ENCODE data around the gene ATG101.

DNA sequence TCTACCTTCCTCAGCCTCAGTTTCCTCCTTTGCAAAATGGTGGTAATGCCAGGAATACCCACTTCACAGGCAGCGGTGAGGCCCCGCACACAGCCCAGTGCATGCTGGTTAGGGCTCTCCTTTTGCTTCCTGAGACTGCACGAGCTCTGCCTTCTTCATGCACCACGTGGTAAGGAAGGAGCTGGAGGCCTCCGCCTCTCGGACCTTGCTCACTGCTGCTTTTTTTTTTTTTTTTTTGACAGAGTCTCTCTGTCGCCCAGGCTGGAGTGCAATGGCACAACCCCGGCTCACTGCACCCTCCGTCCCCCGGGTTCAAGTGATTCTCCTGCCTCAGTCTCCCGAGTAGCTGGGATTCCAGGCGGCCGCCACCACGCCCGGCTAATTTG, 44.9 kb upstream of the ATG101 start:
- TF ChIP-seq CTCF (IDR thresholded peaks at IDR 0.05): no peak
- TF ChIP-seq POLR2A (IDR thresholded peaks at IDR 0.05): no peak
